Activated naive CD8-positive, alpha-beta T cell treated with anti-CD3 and anti-CD28 coated beads, Interleukin-2, amount 50 U/mL, for 24 hours (primary cell): ENCODE data around the gene OR6S1.
"Not testable (repeated sequence)": the region's sequence is repeated elsewhere in the genome, so short reads cannot be mapped to it uniquely, and the experiment has no call there.

Experiments
- ATAC-seq: fragments of 150-1000 bp; cut with Tn5 transposase; one replicate; pipeline ENCODE4 v1.10.0; 2021
- DNase-seq: peaks from one replicate; pipeline ENCODE4 v3.0.0; 2021
- H3K27ac Mint-ChIP-seq: one replicate; pipeline ENCODE4 v1.8.0; 2021; ENCODE audit warnings: mild to moderate bottlenecking, mixed read lengths
- H3K27me3 Mint-ChIP-seq: one replicate; pipeline ENCODE4 v1.8.0; 2021; ENCODE audit warnings: mixed read lengths
- H3K36me3 Mint-ChIP-seq: one replicate; pipeline ENCODE4 v1.8.0; 2021; ENCODE audit warnings: low read depth, mixed read lengths
- H3K4me1 Mint-ChIP-seq: one replicate; pipeline ENCODE4 v1.8.0; 2021; ENCODE audit warnings: mixed read lengths
- H3K4me3 Mint-ChIP-seq: one replicate; pipeline ENCODE4 v1.8.0; 2021; ENCODE audit warnings: mild to moderate bottlenecking, moderate library complexity, mixed read lengths
- H3K9me3 Mint-ChIP-seq: one replicate; pipeline ENCODE4 v1.8.0; 2021; ENCODE audit warnings: mixed read lengths

Gene OR6S1

DNA sequence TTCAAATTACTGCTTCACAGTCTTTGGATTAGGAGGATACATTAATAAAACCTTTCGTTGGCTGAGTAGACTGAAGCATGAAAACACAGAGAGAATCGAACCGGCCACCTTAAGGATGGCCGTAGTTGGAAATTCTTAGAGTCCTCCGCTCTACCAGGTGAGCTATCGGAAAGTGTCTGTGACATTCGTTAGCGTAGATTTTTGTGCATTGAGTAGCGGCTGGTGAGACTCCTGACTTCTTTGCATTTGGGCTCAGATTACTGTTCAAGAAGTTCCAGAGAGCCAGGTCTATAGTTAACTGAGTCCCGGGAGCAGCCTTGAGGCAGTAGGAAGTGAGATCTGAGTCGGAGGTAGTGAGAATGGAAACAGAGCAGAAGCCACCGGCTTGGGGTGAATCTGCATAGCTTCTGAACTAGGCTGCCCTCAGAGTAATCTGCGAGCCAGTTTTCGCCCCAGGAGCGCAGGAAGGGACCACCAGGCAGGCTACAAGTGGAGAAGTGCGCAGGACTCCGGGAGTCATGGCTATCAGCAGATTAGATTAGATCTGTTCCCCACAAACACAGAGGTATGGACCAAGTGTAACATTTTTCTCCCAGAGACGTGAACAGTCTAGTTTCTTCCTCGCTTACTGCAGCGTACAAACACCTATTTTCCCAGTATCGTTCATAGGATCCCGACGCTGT, 11.0 kb downstream of the OR6S1 start:
- H3K27me3 Mint-ChIP-seq: peaks cover 54% of the 10 kb centered on the region
- peaks cover 8% of the 10 kb centered on the region for H3K36me3 Mint-ChIP-seq
- ATAC-seq (peak; percentile 21), DNase-seq (peak; percentile 57)
- no peaks in the 10 kb centered on the region for H3K9me3 Mint-ChIP-seq
- H3K4me3 Mint-ChIP-seq: peak overlapping the region; percentile 85
- peak overlapping the region; percentile 95 for H3K27ac Mint-ChIP-seq
- peaks cover 69% of the 10 kb centered on the region for H3K4me1 Mint-ChIP-seq

DNA sequence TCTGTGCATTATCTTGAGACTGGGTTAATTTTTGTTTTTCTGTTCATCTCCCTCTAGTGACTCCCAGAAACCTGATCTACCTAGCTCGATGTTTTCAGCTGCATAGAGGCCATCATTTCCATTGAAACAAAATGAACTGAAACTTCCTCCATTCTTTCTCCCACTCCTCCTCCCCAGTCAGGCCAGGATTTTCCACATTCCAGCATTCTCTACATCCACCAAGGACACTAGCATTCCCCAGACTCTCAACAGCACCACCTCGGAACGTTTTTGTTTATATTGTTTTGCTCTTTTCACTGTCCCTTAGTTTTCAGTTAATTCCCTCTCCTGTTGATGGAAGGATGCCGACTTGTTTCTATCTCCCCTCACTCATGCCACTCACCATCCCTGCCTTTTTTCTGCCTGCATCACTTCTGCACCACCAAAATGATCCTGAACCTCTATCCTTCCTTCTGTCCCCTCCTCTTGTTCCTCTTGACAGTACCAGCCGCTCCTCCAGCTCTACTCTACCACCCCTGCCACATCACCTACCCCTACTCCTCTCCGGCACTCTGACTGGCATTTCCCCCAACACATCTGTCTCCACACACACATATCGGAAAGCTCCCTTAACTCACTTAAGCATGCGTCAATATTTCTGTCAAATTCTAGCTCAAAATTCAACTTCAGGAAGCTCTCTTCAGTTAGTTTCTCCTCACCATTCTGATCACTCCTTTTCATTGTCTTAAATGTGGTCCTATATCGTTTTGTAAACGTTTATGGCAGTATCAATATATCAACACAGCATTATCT, 13.2 kb downstream of the OR6S1 start:
- H3K9me3 Mint-ChIP-seq: no peaks in the 10 kb centered on the region
- H3K4me3 Mint-ChIP-seq: no peak overlapping the region
- ATAC-seq (no peak), DNase-seq (no peak)
- H3K36me3 Mint-ChIP-seq: peaks cover 11% of the 10 kb centered on the region
- peaks cover 56% of the 10 kb centered on the region for H3K27me3 Mint-ChIP-seq
- H3K27ac Mint-ChIP-seq: no peak overlapping the region
- peaks cover 78% of the 10 kb centered on the region for H3K4me1 Mint-ChIP-seq

DNA sequence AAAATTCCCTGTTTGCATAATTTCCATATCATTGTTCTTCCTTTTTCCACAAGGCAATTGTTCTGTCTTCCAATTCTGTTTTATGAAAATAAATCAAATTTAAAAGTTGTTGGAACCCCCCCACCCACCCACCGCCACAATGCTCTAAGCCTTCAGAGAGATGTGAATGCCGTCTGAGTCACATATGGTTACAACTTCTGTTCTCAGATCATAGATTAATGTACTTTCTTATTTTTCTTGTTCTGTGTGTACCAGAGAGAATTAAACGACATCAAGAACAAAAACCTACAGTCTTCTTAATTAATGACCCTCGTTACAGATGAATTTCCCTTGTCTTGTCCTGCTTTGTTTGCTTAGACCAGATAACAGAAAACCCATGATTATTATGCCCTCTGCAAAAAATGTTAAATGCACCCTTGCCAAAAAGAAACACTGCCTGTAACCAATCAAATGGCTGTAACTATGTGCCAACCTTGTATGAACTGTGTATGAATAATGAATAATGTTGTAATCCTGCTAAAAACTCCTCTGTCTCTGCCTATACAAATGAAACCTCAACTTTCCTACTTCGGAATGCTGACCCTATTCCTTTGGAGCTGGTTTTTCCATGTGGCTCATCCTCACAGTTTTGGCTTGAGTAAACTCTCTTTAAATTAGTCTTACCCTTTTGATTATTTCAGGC, 14.0 kb downstream of the OR6S1 start:
- peaks cover 56% of the 10 kb centered on the region for H3K27me3 Mint-ChIP-seq

GRCh38 chr14:20626274-20626673, 15.2 kb downstream of the OR6S1 start:
- peaks cover 7% of the 10 kb centered on the region for H3K36me3 Mint-ChIP-seq
- peaks cover 72% of the 10 kb centered on the region for H3K4me1 Mint-ChIP-seq
- H3K27ac Mint-ChIP-seq: no peak overlapping the region
- H3K4me3 Mint-ChIP-seq: peak overlapping the region; percentile 21
- no peak for ATAC-seq
- no peaks in the 10 kb centered on the region for H3K9me3 Mint-ChIP-seq
- DNase-seq: no peak
- peaks cover 58% of the 10 kb centered on the region for H3K27me3 Mint-ChIP-seq

More for the DNA sequence above, 14.0 kb downstream of the OR6S1 start:
- H3K4me1 Mint-ChIP-seq: peaks cover 78% of the 10 kb centered on the region
- DNase-seq (no peak), ATAC-seq (no peak)
- H3K9me3 Mint-ChIP-seq: no peaks in the 10 kb centered on the region
- no peak overlapping the region for H3K4me3 Mint-ChIP-seq
- H3K36me3 Mint-ChIP-seq: peaks cover 7% of the 10 kb centered on the region
- no peak overlapping the region for H3K27ac Mint-ChIP-seq

- DNase-seq: peak; percentile 53
- Mint-ChIP-seq H3K36me3 (peaks cover 3% of the 10 kb centered on the region), H3K4me1 (peaks cover 58% of the 10 kb centered on the region), H3K27ac (peak overlapping the region; percentile 98), H3K27me3 (peaks cover 51% of the 10 kb centered on the region), H3K4me3 (peak overlapping the region; percentile 82), H3K9me3 (no peaks in the 10 kb centered on the region)
- peak; percentile 45 for ATAC-seq
Measured at GRCh38 chr14:20624495-20625070, 16.9 kb downstream of the OR6S1 start.

- peaks cover 3% of the 10 kb centered on the region for H3K36me3 Mint-ChIP-seq
- peaks cover 49% of the 10 kb centered on the region for H3K27me3 Mint-ChIP-seq
- H3K4me1 Mint-ChIP-seq: peaks cover 60% of the 10 kb centered on the region
- DNase-seq (peak; percentile 34), ATAC-seq (no peak)
- no peaks in the 10 kb centered on the region for H3K9me3 Mint-ChIP-seq
- no peak overlapping the region for H3K27ac Mint-ChIP-seq
- H3K4me3 Mint-ChIP-seq: peak overlapping the region; percentile 82
Measured at GRCh38 chr14:20623798-20624197, 17.7 kb downstream of the OR6S1 start.

- H3K9me3 Mint-ChIP-seq: no peaks in the 10 kb centered on the region
- ATAC-seq (no peak), DNase-seq (peak; percentile 39)
- H3K27me3 Mint-ChIP-seq: peaks cover 43% of the 10 kb centered on the region
- H3K27ac Mint-ChIP-seq: peak overlapping the region; percentile 25
- peaks cover 58% of the 10 kb centered on the region for H3K4me1 Mint-ChIP-seq
- H3K36me3 Mint-ChIP-seq: peaks cover 3% of the 10 kb centered on the region
- H3K4me3 Mint-ChIP-seq: peak overlapping the region; percentile 47
Measured at GRCh38 chr14:20622816-20623291, 18.6 kb downstream of the OR6S1 start.

DNA sequence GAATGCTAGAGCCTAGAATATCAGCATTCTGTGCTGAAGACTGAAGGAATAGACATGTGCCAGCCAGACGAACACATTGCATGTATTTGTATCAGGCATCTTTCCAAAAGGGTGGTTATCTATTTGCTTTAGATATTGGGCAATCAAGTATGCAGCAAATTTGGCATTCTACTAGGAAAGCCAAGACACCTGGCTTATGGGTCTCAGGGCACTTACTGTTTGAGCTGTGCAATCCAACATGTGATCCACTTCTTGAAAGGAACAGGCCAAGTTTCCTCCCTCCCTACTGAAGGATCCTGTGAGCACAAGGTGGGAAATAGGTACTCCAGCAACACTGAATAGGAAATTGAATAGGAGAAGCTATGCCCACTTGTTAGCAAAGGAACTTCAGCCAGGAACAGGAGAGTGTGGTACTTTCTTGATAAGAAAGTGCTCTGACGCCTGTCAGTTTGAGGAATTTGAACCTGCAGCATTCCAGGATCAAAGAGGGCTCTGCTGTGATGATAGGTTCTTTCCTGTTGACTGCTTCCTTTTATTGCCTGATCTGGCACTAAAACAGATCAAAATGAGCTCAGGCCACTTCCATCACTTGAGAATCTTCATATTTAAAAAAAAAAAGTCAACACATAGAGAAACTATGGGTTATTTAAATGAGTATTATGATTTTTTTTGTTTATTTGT, 20.6 kb downstream of the OR6S1 start:
- H3K4me1 Mint-ChIP-seq: peaks cover 42% of the 10 kb centered on the region
- H3K36me3 Mint-ChIP-seq: peaks cover 3% of the 10 kb centered on the region
- no peaks in the 10 kb centered on the region for H3K9me3 Mint-ChIP-seq
- no peak overlapping the region for H3K27ac Mint-ChIP-seq
- no peak for DNase-seq
- no peak overlapping the region for H3K4me3 Mint-ChIP-seq
- ATAC-seq: no peak
- H3K27me3 Mint-ChIP-seq: peaks cover 34% of the 10 kb centered on the region

DNA sequence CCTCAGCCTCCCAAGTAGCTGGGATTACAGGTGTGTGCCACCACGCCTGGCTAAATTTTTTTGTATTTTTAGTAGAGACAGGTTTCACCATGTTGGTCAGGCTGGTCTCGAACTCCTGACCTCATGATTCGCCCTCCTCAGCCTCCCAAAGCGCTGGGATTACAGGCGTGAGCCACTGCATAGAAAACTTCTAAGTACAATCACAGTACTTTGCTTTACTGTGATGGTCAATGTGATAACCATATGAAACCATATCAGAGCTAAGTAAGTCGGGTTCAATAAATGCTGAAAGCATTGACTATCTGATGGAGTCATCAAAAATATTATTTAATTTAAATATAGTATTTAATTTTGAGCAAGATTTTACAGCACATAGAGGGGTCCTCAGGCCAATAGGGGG, 21.8 kb downstream of the OR6S1 start:
- ATAC-seq, H3K36me3 Mint-ChIP-seq, H3K4me3 Mint-ChIP-seq, H3K9me3 Mint-ChIP-seq, DNase-seq, H3K27ac Mint-ChIP-seq: not testable (repeated sequence)
- H3K27me3 Mint-ChIP-seq: peaks cover 24% of the 10 kb centered on the region
- H3K4me1 Mint-ChIP-seq: peaks cover 33% of the 10 kb centered on the region

- Mint-ChIP-seq H3K4me3 (no peak overlapping the region), H3K27ac (no peak overlapping the region), H3K9me3 (no peaks in the 10 kb centered on the region), H3K4me1 (peaks cover 22% of the 10 kb centered on the region), H3K36me3 (no peaks in the 10 kb centered on the region), H3K27me3 (peaks cover 16% of the 10 kb centered on the region)
- ATAC-seq: no peak
- DNase-seq: no peak
Measured at GRCh38 chr14:20618271-20618749, 23.2 kb downstream of the OR6S1 start.

- no peaks in the 10 kb centered on the region for H3K9me3 Mint-ChIP-seq
- DNase-seq: no peak
- no peaks in the 10 kb centered on the region for H3K36me3 Mint-ChIP-seq
- no peak overlapping the region for H3K4me3 Mint-ChIP-seq
- no peak overlapping the region for H3K27ac Mint-ChIP-seq
- peaks cover 10% of the 10 kb centered on the region for H3K27me3 Mint-ChIP-seq
- H3K4me1 Mint-ChIP-seq: peaks cover 12% of the 10 kb centered on the region
- ATAC-seq: no peak
Measured at GRCh38 chr14:20617138-20618003, 24.1 kb downstream of the OR6S1 start.

- Mint-ChIP-seq H3K27me3 (peaks cover 7% of the 10 kb centered on the region), H3K9me3 (no peaks in the 10 kb centered on the region), H3K4me1 (peaks cover 11% of the 10 kb centered on the region), H3K27ac (no peak overlapping the region), H3K36me3 (no peaks in the 10 kb centered on the region), H3K4me3 (no peak overlapping the region)
- ATAC-seq (no peak), DNase-seq (no peak)
Measured at GRCh38 chr14:20615996-20616395, 25.5 kb downstream of the OR6S1 start.
